Measurements from ENCODE around the gene ORM2.
"Not testable (repeated sequence)": the region's sequence is repeated elsewhere in the genome, so short reads cannot be mapped to it uniquely, and the experiment has no call there.

ORM2 gene

GRCh38 chr9:114328937-114329624 is 588 bp upstream of the ORM2 start:
- FAIRE-seq = not testable (repeated sequence)

GRCh38 chr9:114330636-114331035 is 967 bp downstream of the ORM2 start:
- DNase-seq (ENCODE audit: insufficient read length, low spot score) = no peak
- FAIRE-seq = no peak

More at GRCh38 chr9:114328937-114329624, 588 bp upstream of the ORM2 start:
- not testable (repeated sequence) for DNase-seq (ENCODE audit: insufficient read length, low spot score)

DNA sequence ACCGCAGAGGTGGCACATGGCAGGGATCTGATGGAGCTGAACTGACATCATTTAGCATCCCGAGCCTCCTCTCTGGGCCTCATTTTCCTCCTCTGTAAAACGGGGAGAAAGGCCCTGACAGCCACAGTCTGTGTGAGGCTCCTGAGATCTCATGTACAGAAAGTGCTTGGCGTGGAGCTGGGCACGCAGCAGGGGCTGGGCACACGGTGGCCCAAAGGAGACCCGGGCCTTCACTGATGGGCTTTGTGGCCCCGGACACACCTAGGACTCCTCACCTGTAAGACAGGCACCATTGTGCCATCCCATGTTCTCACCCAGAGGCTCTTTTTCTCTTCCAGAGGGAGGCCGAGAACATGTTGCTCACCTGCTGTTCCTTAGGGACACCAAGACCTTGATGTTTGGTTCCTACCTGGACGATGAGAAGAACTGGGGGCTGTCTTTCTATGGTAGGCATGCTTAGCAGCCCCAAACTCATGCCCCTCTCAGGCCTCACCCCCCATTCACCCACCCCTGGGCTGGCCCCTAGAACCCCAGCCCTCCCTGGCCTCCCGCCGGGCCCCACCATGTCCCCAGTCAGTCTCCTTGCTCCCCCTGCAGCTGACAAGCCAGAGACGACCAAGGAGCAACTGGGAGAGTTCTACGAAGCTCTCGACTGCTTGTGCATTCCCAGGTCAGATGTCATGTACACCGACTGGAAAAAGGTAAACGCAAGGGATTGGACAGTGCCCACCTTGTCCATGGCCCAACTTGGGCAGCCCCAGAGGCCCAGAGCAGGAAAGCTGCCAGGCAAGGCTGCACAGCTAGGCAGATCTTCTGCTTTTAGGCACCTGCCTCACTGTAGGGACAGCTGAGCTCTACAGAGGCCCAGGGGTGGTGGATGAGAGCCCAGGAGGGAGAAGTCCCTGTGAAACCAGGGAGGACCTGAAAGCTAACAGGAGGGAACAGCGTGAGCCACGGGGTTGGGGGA is 1.8 kb downstream of the ORM2 start:
- not testable (repeated sequence) for DNase-seq (ENCODE audit: insufficient read length, low spot score)
- peak; percentile 46 for FAIRE-seq

- FAIRE-seq; DNase-seq (ENCODE audit: insufficient read length, low spot score): not testable (repeated sequence)
Measured at GRCh38 chr9:114332474-114333040, 2.9 kb downstream of the ORM2 start.

- not testable (repeated sequence) for DNase-seq (ENCODE audit: insufficient read length, low spot score); FAIRE-seq
Measured at GRCh38 chr9:114333718-114334117, 4.0 kb downstream of the ORM2 start.

DNA sequence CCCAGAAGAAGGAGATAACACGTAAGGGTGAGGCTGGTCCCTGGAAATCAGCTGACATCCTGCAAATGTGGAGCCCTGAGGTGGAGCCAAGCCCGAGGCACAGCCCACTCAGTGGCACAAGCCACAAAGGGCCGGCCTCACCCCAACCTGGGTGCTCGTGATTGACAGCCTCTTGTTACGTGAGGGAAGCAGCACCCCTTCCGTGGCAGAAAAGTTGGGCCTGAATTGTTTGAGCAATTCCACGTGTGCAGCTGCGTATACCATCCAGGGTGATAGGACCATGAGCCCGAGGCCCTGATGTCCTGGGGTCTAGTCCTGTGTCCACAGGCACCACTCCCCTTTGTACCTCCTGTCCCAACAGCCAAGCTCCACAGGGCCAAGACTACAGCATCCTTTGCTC is 4.8 kb downstream of the ORM2 start:
- DNase-seq (ENCODE audit: insufficient read length, low spot score) (no peak), FAIRE-seq (no peak)

DNA sequence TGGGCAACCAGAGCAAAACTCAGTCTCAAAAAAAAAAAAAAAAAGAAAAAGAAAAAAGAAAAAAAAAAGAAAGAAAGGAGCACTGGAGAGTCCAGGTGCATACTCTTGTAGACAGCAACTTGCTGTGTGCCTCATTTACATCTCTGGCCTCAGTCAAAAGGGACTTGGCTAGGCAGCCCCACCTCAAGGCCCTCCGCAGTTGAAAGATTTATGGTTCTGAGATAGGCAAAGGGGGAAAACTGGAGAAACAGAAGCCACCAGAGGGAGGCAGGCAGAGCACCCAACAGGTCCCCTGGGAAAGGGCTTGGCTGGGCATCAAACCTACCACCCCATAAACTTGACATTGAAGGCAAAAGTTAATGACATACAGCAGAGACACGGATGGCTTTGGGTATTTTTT is 6.1 kb downstream of the ORM2 start:
- DNase-seq (ENCODE audit: insufficient read length, low spot score) (no peak), FAIRE-seq (no peak)

DNA sequence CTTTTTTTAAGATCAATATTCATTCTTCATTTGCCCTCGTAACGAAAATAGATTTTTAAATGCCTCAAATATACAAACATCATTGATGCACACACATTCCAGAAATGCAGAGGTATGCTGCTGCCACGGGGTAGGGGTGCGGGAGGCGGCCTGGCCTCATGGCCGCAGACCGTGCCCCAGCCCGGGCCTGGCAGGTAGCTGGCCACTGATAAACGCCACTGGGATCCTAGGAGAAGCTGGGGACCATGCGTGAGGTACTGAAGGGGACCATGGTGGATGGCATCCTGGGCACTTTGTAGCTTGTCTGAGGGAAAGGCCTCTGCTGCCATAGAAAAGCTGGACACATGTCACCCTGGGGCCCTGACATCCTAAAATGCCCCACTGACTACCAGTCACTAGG is 6.5 kb downstream of the ORM2 start:
- DNase-seq (ENCODE audit: insufficient read length, low spot score) (no peak), FAIRE-seq (no peak)

DNA sequence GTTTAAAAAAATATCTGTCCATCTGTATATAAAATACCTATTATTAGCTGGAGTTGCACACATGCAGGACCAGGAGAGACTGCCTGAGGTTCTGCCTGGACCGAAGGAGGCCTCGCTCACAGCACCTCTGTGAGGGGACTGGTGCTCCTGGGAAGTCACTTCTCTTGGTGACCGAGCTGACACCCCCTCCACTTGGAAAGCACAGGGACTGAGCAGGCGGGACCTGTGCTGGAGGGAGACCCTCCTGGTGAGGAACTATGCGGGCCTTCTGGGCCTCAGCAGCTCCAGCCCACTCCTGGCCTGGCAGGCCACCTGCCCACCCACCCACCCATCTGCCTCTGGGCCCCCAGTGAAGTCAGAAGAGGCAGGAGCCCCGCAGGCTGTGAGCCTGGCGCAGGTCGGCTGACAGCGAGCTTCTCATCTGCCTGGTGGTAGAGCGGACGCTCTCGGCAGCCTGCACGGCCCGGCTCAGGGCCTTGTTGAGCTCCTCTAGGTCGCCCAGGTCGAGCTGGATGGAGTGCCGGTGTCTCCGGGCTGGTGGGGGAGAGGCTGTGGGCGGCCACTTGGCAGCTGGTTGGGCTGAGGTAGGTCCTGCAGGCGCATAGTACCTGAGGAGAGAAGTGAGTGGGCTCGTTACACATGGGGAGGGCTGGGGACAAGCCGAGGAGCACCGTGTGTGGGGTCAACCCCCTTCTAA is 7.2 kb downstream of the ORM2 start:
- DNase-seq (ENCODE audit: insufficient read length, low spot score) (no peak), FAIRE-seq (no peak)

GRCh38 chr9:114338187-114338586 is 8.5 kb downstream of the ORM2 start:
- DNase-seq (ENCODE audit: insufficient read length, low spot score) (no peak), FAIRE-seq (no peak)

- FAIRE-seq (no peak), DNase-seq (ENCODE audit: insufficient read length, low spot score) (peak; percentile 70)
Measured at GRCh38 chr9:114339130-114339908, 9.7 kb downstream of the ORM2 start.

GRCh38 chr9:114341152-114341830 is 11.6 kb downstream of the ORM2 start:
- no peak for DNase-seq (ENCODE audit: insufficient read length, low spot score)
- FAIRE-seq = no peak

- DNase-seq (ENCODE audit: insufficient read length, low spot score) (no peak), FAIRE-seq (no peak)
Measured at GRCh38 chr9:114341991-114342390, 12.3 kb downstream of the ORM2 start.

DNA sequence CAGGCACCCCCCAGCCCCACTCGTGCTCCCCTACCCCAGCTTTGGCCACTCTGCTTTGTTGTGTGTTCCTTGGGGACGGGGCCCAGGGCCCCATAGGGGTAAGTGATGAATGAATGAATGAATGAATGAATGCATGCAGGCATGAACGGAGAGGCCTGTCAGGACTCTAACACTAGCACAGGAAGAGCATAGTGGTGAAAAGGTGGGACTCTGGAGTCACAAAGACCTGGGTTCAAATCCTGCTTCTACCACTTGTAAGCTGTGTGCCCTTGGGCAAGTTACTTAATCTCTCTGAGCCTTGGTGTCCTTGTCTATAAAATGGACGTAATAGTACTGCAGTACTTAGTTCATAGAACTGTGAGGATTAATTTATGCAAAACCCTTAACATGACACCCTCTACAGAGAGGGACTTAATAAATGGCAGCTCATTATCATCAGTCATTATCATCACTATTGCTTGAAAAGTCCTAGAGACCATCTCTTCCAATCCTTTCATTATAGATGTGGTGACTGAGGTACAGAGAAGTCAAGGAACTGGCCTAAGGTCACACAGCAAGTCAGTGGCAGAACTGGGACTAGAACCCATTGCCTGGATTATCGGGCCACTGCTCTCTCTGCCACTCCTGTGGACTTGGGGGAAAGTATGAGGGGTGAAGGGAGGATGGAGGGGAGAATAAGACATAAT is 13.2 kb downstream of the ORM2 start:
- FAIRE-seq = no peak
- DNase-seq (ENCODE audit: insufficient read length, low spot score) = no peak

DNA sequence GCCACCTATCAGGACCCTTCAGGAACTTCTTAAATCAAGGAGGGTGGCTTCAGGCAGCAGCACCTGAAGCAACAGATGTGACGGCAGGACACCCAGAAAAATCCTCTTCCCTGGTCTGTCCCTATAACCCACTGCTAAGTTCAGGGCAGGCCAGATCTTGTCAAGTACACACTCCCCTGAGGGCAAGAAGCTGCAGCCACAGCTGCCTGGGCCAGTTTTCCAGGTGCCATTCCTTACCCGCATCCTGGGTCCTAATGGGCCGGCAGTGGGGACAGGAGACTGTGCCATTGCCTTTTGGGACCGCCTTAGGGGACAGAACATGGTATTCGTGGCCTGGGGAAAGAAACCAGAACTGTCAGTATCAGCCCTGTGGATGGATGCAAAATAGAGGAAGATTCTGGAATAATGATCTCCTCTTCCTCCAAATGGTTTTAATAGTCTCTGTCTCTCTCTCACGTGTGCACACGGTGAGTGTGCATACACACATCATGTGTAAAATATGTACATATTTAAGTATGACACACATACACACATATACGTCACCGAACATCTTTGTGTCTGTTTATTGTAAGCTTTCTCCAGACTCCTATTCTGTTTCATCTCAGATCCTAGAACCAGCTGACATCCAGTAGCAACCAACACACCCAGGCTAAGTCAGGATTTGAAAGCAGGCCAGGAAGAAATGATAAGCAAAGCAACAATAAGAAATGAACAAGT is 14.0 kb downstream of the ORM2 start:
- no peak for DNase-seq (ENCODE audit: insufficient read length, low spot score)
- no peak for FAIRE-seq

DNA sequence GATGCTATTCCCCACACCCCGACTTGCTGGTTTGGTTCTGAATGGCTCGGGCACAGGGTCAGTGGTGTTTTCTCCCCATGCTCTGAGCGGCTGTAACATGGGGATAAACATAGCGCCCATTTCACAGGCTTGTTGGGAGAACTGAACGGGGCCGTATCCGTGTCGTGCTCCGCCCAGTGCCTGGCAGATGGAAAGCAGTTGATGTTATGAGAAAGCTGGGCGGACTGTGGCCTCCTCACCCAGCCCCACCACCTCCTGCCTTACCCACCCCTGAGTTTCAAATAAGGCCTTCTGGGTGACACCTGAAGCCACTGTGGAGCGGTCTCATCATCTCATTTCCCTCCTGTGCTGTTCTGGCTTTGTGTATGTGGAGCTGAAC is 14.5 kb downstream of the ORM2 start:
- DNase-seq (ENCODE audit: insufficient read length, low spot score) = no peak
- no peak for FAIRE-seq

DNA sequence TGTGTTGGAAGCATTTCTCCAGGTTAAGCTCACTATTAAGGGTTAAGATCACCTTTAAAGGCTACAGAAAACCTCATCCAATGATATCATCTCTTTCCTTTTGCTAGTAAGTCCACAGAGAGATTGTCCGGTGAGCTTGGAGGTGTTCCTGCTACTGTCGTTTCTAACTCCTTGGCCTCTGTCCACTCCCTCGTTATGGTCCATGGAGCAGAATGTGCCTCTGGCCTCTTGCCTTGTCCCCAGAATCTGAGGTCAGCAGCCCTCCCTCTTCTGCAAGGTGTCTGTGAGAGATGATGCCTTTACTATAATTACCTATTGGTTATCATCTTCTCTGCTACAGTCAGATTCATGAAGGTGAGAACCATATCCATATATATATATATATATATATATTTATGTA is 15.0 kb downstream of the ORM2 start:
- no peak for FAIRE-seq
- no peak for DNase-seq (ENCODE audit: insufficient read length, low spot score)

DNA sequence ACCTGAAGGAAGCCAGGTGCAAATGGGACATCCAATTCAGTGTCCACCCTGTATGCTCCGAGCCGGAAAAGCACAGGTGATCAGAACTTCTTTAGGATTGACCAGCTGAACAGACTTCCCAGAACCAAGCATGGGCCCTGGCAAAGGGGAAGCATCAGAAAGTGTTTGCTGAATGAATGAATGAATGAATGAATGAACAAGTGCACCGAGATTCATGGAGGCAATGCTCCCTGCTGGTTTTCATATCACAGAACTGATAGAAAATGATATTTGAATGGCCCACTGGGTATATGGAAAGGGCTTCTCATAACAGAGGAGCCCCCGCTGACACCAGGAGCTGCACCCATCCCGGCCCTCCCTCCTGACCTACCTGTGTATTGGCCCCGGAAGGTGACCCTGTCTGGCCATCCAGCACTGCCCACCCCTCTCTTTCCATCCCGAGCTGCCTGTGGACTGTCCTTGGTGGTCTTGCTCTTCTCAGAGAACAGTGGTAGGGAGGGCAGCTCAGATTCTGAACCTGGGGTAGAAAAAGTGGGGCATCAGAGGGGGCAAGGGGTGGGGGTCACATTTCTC is 15.9 kb downstream of the ORM2 start:
- FAIRE-seq (no peak), DNase-seq (ENCODE audit: insufficient read length, low spot score) (no peak)
